Breast epithelium (tissue), 4 donors: ENCODE data around the gene AK9. TPM values are rescaled to one million over a fixed set of nuclear protein-coding genes. Genes with fewer than 3 reads are reported as not detected.

ENCODE experiments used
- DNase-seq, 2 donors: peaks; one replicate each; pipeline ENCODE4 v3.0.0-alpha.2; 2019; ENCODE audit warnings: low spot score in 2 of 2
- H3K27ac ChIP-seq, 2 donors: fragments of 200-600 bp; sonication (generic) in 1 of 2; one replicate each; pipeline ENCODE4 v1.5.1; 2016 to 2019; ENCODE audit warnings: mild to moderate bottlenecking in 1 of 2
- H3K27me3 ChIP-seq, 2 donors: fragments of 200-600 bp; sonication (generic) in 1 of 2; one replicate each; pipeline versions ENCODE4 v1.5.1 to v1.6.0; 2017 to 2019; ENCODE audit warnings: control low read depth in 1 of 2, mild to moderate bottlenecking in 1 of 2
- H3K36me3 ChIP-seq: fragments of 200-600 bp; one replicate; pipeline ENCODE4 v1.5.1; 2019
- H3K4me1 ChIP-seq, 2 donors: fragments of 200-600 bp; sonication (generic); one replicate each; pipeline ENCODE4 v1.5.1; 2016 to 2019; ENCODE audit warnings: control low read depth in 1 of 2
- H3K4me3 ChIP-seq, 3 donors: fragments of 200-600 bp; sonication (generic); 1 replicate in 2 of 3; 2 replicates in 1 of 3; pipeline ENCODE4 v1.5.1; 2016 to 2019; ENCODE audit warnings: mild to moderate bottlenecking in 3 of 3, moderate library complexity in 2 of 3
- H3K9me3 ChIP-seq, 2 donors: fragments of 200-600 bp; sonication (generic) in 1 of 2; one replicate each; pipeline ENCODE4 v1.5.1; 2016 to 2019; ENCODE audit warnings: control low read depth in 1 of 2
- POLR2A ChIP-seq: fragments of 450-650 bp; IDR thresholded peaks from one replicate; pipeline ENCODE4 v1.6.1; 2016; ENCODE audit warnings: antibody characterized with exemption, mild to moderate bottlenecking, moderate library complexity
- POLR2AphosphoS5 ChIP-seq, 3 donors: sonication (generic); formaldehyde crosslinking; IDR thresholded peaks; one replicate each; pipeline ENCODE4 v1.6.1; 2017; ENCODE audit warnings: antibody characterized with exemption in 3 of 3
- intact Hi-C: fragments of 100-400 bp; cut with DNase I; formaldehyde crosslinking; loops from one replicate; pipeline ENCODE4 v1.15.1; 2023; ENCODE audit warnings: low total_unique reads
- total RNA-seq, 3 donors: library from RNA; depleted of rRNA; stranded (reverse); fragments of >200 nt; gene quantifications; one replicate each; pipeline ENCODE4 v1.1.0, GENCODE V29; 2016
- TF ChIP-seq, protein P1 (sequence below), 3 donors: fragments of 450-650 bp; IDR thresholded peaks; one replicate each; pipeline ENCODE4 v1.5.1; 2016 to 2017; ENCODE audit warnings: antibody characterized with exemption in 3 of 3, mild to moderate bottlenecking in 3 of 3, moderate library complexity in 3 of 3

Gene AK9
- total RNA-seq, 3 donors from 2014 or later: 8.8 to 23.9 (median 20.0) TPM

DNA sequence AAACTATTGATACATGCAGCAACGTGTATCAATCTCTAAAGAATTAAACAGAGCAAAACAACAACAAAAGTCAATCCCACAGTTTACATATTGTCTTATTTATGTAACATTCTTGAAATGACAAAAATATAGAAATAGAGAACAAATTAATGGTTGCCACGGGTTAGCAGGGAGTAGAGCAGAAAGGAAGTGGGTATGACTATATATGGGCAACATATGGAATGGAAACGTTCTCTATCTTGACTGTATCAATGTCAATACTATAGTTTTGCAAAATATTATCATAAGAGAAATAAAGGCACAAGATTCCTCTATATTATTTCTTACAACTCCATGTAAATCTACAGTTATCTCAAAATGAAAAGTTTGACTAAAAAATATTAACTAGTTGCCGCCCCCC, 12.8 kb downstream of the AK9 start:
- no peaks in the 10 kb centered on the region for H3K27me3 ChIP-seq
- H3K36me3 ChIP-seq: no peaks in the 10 kb centered on the region
- no peaks in the 10 kb centered on the region for H3K4me1 ChIP-seq
- TF ChIP-seq, protein P1, sequence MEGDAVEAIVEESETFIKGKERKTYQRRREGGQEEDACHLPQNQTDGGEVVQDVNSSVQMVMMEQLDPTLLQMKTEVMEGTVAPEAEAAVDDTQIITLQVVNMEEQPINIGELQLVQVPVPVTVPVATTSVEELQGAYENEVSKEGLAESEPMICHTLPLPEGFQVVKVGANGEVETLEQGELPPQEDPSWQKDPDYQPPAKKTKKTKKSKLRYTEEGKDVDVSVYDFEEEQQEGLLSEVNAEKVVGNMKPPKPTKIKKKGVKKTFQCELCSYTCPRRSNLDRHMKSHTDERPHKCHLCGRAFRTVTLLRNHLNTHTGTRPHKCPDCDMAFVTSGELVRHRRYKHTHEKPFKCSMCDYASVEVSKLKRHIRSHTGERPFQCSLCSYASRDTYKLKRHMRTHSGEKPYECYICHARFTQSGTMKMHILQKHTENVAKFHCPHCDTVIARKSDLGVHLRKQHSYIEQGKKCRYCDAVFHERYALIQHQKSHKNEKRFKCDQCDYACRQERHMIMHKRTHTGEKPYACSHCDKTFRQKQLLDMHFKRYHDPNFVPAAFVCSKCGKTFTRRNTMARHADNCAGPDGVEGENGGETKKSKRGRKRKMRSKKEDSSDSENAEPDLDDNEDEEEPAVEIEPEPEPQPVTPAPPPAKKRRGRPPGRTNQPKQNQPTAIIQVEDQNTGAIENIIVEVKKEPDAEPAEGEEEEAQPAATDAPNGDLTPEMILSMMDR (IDR thresholded peaks at IDR 0.05): no peak
- TF ChIP-seq POLR2A (no peak), POLR2AphosphoS5 (IDR thresholded peaks at IDR 0.05) (no peak)
- H3K27ac ChIP-seq: no peak overlapping the region
- intact Hi-C loops: no loop called here
- DNase-seq: no peak
- H3K9me3 ChIP-seq: no peaks in the 10 kb centered on the region
- H3K4me3 ChIP-seq: no peak overlapping the region

DNA sequence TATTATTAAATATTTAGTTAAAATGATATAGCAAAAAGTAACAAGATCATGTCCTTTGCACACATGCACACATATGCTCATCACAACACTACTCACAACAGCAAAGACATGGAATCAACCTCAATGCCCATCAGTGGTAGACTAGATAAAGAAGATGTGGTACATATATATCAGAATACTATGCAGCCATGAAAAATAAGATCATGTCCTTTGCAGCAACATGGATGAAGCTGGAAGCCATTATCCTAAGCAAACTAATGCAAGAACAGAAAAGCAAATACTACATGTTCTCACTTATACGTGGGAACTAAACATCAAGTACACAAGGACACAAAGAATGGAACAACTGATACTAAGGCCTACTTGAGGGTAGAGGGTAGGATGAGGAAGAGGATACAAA, 14.3 kb downstream of the AK9 start:
- DNase-seq: no peak
- no peaks in the 10 kb centered on the region for H3K9me3 ChIP-seq
- intact Hi-C loops: no loop called here
- no peaks in the 10 kb centered on the region for H3K27me3 ChIP-seq
- H3K27ac ChIP-seq: no peak overlapping the region
- TF ChIP-seq POLR2A (no peak), POLR2AphosphoS5 (IDR thresholded peaks at IDR 0.05) (no peak)
- TF ChIP-seq, protein P1 (IDR thresholded peaks at IDR 0.05): no peak
- no peaks in the 10 kb centered on the region for H3K4me1 ChIP-seq
- no peaks in the 10 kb centered on the region for H3K36me3 ChIP-seq
- no peak overlapping the region for H3K4me3 ChIP-seq

DNA sequence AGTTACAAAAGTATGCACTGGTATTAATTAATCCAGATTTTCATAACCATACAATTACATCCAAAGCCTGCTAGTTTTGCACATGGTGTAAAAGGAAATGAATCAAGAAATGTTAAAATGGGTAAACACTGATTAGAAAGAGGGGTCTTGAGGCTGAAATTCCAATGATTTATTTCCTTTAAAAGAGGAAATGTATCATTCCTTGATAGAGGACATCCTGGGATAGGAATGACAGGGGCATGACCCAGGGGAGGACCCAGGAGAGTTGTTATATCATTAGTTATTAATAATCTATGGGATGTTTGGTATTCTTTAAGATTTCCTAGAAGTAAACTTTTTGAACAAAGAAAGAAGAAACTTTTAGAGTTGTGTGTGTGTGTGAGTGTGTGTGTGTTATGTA, 18.2 kb downstream of the AK9 start:
- intact Hi-C loops: no loop called here
- no peak for TF ChIP-seq POLR2A
- no peak for TF ChIP-seq POLR2AphosphoS5 (IDR thresholded peaks at IDR 0.05)
- TF ChIP-seq, protein P1 (IDR thresholded peaks at IDR 0.05): no peak
- DNase-seq: no peak
- Histone ChIP-seq H3K4me3 (no peak overlapping the region), H3K9me3 (no peaks in the 10 kb centered on the region), H3K27me3 (no peaks in the 10 kb centered on the region), H3K36me3 (no peaks in the 10 kb centered on the region), H3K27ac (no peak overlapping the region), H3K4me1 (no peaks in the 10 kb centered on the region)

DNA sequence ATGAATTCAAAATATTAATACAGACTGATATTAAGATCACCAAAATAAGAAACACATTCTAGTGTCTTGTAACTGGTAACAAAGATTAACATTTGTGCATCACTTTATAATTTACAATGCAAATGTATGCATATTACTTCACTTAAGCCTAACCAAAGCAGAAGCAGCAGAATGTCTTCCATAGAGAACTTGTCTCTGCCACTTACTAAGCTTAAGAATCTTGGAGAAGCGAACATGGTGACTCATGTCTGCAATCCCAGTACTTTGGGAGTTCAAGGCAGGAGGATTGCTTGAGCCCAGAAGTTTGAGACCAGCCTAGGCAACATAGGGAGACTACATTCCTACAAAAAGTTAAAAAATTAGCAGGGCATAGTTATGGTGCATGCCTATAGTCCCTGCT, 18.8 kb downstream of the AK9 start:
- Histone ChIP-seq H3K4me1 (no peaks in the 10 kb centered on the region), H3K4me3 (no peak overlapping the region), H3K27ac (no peak overlapping the region), H3K9me3 (no peaks in the 10 kb centered on the region), H3K27me3 (no peaks in the 10 kb centered on the region), H3K36me3 (no peaks in the 10 kb centered on the region)
- TF ChIP-seq POLR2A: no peak
- TF ChIP-seq, protein P1 (IDR thresholded peaks at IDR 0.05): no peak
- TF ChIP-seq POLR2AphosphoS5 (IDR thresholded peaks at IDR 0.05): no peak
- DNase-seq: no peak
- intact Hi-C loops: no loop called here

DNA sequence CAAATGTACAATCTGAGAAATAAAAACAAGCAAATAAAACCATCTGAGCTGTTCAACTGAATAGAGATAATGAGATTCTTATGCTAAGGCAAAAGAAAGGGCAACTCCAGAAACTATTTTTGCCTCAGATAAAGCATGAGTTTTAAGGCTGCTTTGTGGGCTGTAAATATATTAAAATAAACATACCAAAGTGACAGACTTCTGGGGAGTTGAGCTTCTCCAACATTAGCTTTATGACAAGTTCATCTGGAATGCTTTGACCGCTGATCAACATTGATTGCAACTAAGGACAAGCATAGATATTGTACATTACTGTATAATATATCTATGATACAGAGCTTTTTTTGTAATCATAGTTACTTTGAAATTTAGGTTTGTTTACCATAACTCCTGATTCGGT, 19.3 kb downstream of the AK9 start:
- Histone ChIP-seq H3K27ac (no peak overlapping the region), H3K36me3 (no peaks in the 10 kb centered on the region), H3K4me1 (no peaks in the 10 kb centered on the region), H3K4me3 (no peak overlapping the region), H3K9me3 (no peaks in the 10 kb centered on the region), H3K27me3 (no peaks in the 10 kb centered on the region)
- intact Hi-C loops: no loop called here
- no peak for DNase-seq
- no peak for TF ChIP-seq POLR2AphosphoS5 (IDR thresholded peaks at IDR 0.05)
- TF ChIP-seq, protein P1 (IDR thresholded peaks at IDR 0.05): no peak
- no peak for TF ChIP-seq POLR2A
